Lung (tissue), 12 donors: Measurements from ENCODE around the gene ZBTB11. TPM values are rescaled to one million over a fixed set of nuclear protein-coding genes. Genes with fewer than 3 reads are reported as not detected.
"Not testable (repeated sequence)": the region's sequence is repeated elsewhere in the genome, so short reads cannot be mapped to it uniquely, and the experiment has no call there.

Experiments
- ATAC-seq: fragments of 200-7000 bp; cut with Tn5 transposase; one replicate; pipeline ENCODE4 v1.9.1; 2020; ENCODE audit warnings: moderate number of reproducible peaks; ENCODE audit not compliant: insufficient read depth, low FRiP score
- DNase-seq, 3 donors: peaks; one replicate each; pipeline ENCODE4 v3.0.0-alpha.2; 2013 to 2017
- H3K27ac ChIP-seq, 2 donors: one replicate each; pipeline ENCODE4 v1.5.1; 2013; ENCODE audit warnings: mild to moderate bottlenecking in 2 of 2, moderate library complexity in 2 of 2, control low read depth in 1 of 2, inconsistent platforms in 1 of 2, low read depth in 1 of 2, low read length in 1 of 2
- H3K27me3 ChIP-seq, 3 donors: one replicate each; pipeline ENCODE4 v1.5.1; 2013; ENCODE audit warnings: low read length in 2 of 3; ENCODE audit not compliant: control insufficient read depth in 3 of 3, insufficient read depth in 3 of 3
- H3K36me3 ChIP-seq, 4 donors: one replicate each; pipeline ENCODE4 v1.5.1; 2013; ENCODE audit warnings: low read length in 4 of 4, mild to moderate bottlenecking in 1 of 4, moderate library complexity in 1 of 4; ENCODE audit not compliant: control insufficient read depth in 4 of 4, insufficient read depth in 4 of 4
- H3K4me1 ChIP-seq, 5 donors: one replicate each; pipeline ENCODE4 v1.5.1; 2013; ENCODE audit warnings: low read length in 5 of 5, mild to moderate bottlenecking in 2 of 5, moderate library complexity in 1 of 5; ENCODE audit not compliant: control insufficient read depth in 5 of 5, insufficient read depth in 5 of 5
- H3K4me3 ChIP-seq: one replicate; pipeline ENCODE4 v1.5.1; 2013; ENCODE audit warnings: mild to moderate bottlenecking, control low read depth, moderate library complexity
- H3K9ac ChIP-seq, 2 donors: one replicate each; pipeline ENCODE4 v1.5.1; 2013; ENCODE audit warnings: low read length in 2 of 2, control low read depth in 1 of 2; ENCODE audit not compliant: insufficient read depth in 1 of 2
- H3K9me3 ChIP-seq, 4 donors: one replicate each; pipeline ENCODE4 v1.5.1; 2013; ENCODE audit warnings: low read length in 3 of 4, mild to moderate bottlenecking in 1 of 4, moderate library complexity in 1 of 4; ENCODE audit not compliant: control insufficient read depth in 4 of 4, insufficient read depth in 3 of 4
- CTCF ChIP-seq: IDR thresholded peaks from 2 replicates; pipeline ENCODE4 v1.5.1; 2012; ENCODE audit warnings: mild to moderate bottlenecking; ENCODE audit errors: control extremely low read depth, extremely low read depth
- WGBS, 2 donors: extraction: QIAGEN DNeasy Blood & Tissue Kit; methylation state at CpG; one replicate each; pipeline ENCODE4 v1.1.7; 2013; 5-methylcytosine and 5-hydroxymethylcytosine counted together
- polyA plus RNA-seq, 2 donors: library from polyadenylated mRNA; stranded (reverse); fragments of 200-250 nt; gene quantifications; one replicate each; pipeline ENCODE4 v1.2.1, GENCODE V29; 2013
- total RNA-seq, 2 donors: library from RNA; depleted of rRNA in 1 of 2; stranded (reverse); fragments of >200 nt in 1 of 2; gene quantifications; one replicate each; pipeline ENCODE4 v1.2.1, GENCODE V29; 2014 to 2021
- donor health status: control.
- donor health status: control.
- donor health status: Bipolar disorder and iron deficiency.
- donor health status: healthy.
- donor health status: DM: yes; HTN: yes; CAD: no.

Gene ZBTB11
- total and polyA plus RNA-seq, 4 donors = 7.5 to 42.5 (median 11.8) TPM

- no peak for ATAC-seq
- 91 to 96% methylated on average over 8 of the region's 8 CpGs for WGBS, 2 donors
Observed at GRCh38 chr3:101643009-101643844, 33.7 kb downstream of the ZBTB11 start.

GRCh38 chr3:101642441-101642840 lies 34.5 kb downstream of the ZBTB11 start:
- peaks cover 0 to 5% (median 0%) of the 10 kb centered on the region in 4 donors for H3K36me3 ChIP-seq
- 63 to 73% methylated on average over 3 of the region's 3 CpGs for WGBS, 2 donors
- H3K27ac ChIP-seq = no peak overlapping the region
- H3K4me1 ChIP-seq = peaks cover 0 to 6% (median 0%) of the 10 kb centered on the region in 5 donors
- TF ChIP-seq CTCF = no peak
- no peak for ATAC-seq
- no peak overlapping the region for H3K4me3 ChIP-seq
- DNase-seq = no peak
- no peaks in the 10 kb centered on the region for H3K9me3 ChIP-seq
- no peak overlapping the region for H3K9ac ChIP-seq
- no peaks in the 10 kb centered on the region for H3K27me3 ChIP-seq

More at GRCh38 chr3:101643009-101643844, 33.7 kb downstream of the ZBTB11 start:
- H3K9ac ChIP-seq = no peak overlapping the region
- peaks cover 0 to 5% (median 0%) of the 10 kb centered on the region in 4 donors for H3K36me3 ChIP-seq
- no peaks in the 10 kb centered on the region for H3K9me3 ChIP-seq
- H3K27me3 ChIP-seq = no peaks in the 10 kb centered on the region
- no peak overlapping the region for H3K4me3 ChIP-seq
- no peak for DNase-seq
- no peak for TF ChIP-seq CTCF
- H3K4me1 ChIP-seq = peaks cover 0 to 6% (median 0%) of the 10 kb centered on the region in 5 donors
- H3K27ac ChIP-seq = no peak overlapping the region

GRCh38 chr3:101641397-101642115 lies 35.4 kb downstream of the ZBTB11 start:
- H3K9ac ChIP-seq, DNase-seq, H3K27me3 ChIP-seq, H3K4me3 ChIP-seq, H3K36me3 ChIP-seq, H3K27ac ChIP-seq, ATAC-seq, H3K9me3 ChIP-seq, H3K4me1 ChIP-seq: not testable (repeated sequence)
- 67 to 78% methylated on average over 14 of the region's 14 CpGs for WGBS, 2 donors

- 95 to 99% methylated on average over 10 of the region's 10 CpGs for WGBS, 2 donors
Observed at GRCh38 chr3:101640256-101640655, 36.7 kb downstream of the ZBTB11 start.

More at GRCh38 chr3:101640256-101640655, 36.7 kb downstream of the ZBTB11 start:
- no peak overlapping the region for H3K4me3 ChIP-seq
- no peak for TF ChIP-seq CTCF
- H3K27ac ChIP-seq = no peak overlapping the region
- ATAC-seq (no peak), DNase-seq (no peak)
- peaks cover 0 to 6% (median 0%) of the 10 kb centered on the region in 5 donors for H3K4me1 ChIP-seq
- no peaks in the 10 kb centered on the region for H3K36me3 ChIP-seq
- no peaks in the 10 kb centered on the region for H3K27me3 ChIP-seq
- H3K9ac ChIP-seq = no peak overlapping the region
- no peaks in the 10 kb centered on the region for H3K9me3 ChIP-seq
